Measurements from ENCODE around the gene PLOD1. TPM values are rescaled to one million over a fixed set of nuclear protein-coding genes. Genes with fewer than 3 reads are reported as not detected.

PLOD1 gene
- total RNA-seq, 1 donor from 2014 or later = 76.8 TPM

GRCh38 chr1:11981378-11982009 lies 47.0 kb downstream of the PLOD1 start:
- Histone ChIP-seq H3K4me1 (peaks cover 24% of the 10 kb centered on the region), H3K36me3 (peaks cover 39% of the 10 kb centered on the region), H3K9me3 (no peaks in the 10 kb centered on the region), H3K4me3 (peak overlapping the region; percentile 100), H3K27ac (no peak overlapping the region), H3K27me3 (no peaks in the 10 kb centered on the region)
- TF ChIP-seq, protein P1, sequence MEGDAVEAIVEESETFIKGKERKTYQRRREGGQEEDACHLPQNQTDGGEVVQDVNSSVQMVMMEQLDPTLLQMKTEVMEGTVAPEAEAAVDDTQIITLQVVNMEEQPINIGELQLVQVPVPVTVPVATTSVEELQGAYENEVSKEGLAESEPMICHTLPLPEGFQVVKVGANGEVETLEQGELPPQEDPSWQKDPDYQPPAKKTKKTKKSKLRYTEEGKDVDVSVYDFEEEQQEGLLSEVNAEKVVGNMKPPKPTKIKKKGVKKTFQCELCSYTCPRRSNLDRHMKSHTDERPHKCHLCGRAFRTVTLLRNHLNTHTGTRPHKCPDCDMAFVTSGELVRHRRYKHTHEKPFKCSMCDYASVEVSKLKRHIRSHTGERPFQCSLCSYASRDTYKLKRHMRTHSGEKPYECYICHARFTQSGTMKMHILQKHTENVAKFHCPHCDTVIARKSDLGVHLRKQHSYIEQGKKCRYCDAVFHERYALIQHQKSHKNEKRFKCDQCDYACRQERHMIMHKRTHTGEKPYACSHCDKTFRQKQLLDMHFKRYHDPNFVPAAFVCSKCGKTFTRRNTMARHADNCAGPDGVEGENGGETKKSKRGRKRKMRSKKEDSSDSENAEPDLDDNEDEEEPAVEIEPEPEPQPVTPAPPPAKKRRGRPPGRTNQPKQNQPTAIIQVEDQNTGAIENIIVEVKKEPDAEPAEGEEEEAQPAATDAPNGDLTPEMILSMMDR (IDR thresholded peaks at IDR 0.05) = no peak
- no peak for ATAC-seq
- no peak for DNase-seq
- intact Hi-C loops (cut with DNase I) = no loop called here

GRCh38 chr1:11982010-11982392 lies 47.5 kb downstream of the PLOD1 start:
- Histone ChIP-seq H3K9me3 (no peaks in the 10 kb centered on the region), H3K27ac (no peak overlapping the region), H3K36me3 (peaks cover 39% of the 10 kb centered on the region), H3K27me3 (no peaks in the 10 kb centered on the region), H3K4me3 (no peak overlapping the region), H3K4me1 (peaks cover 24% of the 10 kb centered on the region)
- no peak for DNase-seq
- ATAC-seq = no peak
- intact Hi-C loops (cut with DNase I) = no loop called here
- TF ChIP-seq, protein P1 (IDR thresholded peaks at IDR 0.05) = no peak

GRCh38 chr1:11984121-11984520 lies 49.6 kb downstream of the PLOD1 start:
- Histone ChIP-seq H3K9me3 (no peaks in the 10 kb centered on the region), H3K27ac (no peak overlapping the region), H3K27me3 (no peaks in the 10 kb centered on the region), H3K36me3 (peaks cover 43% of the 10 kb centered on the region), H3K4me1 (peaks cover 19% of the 10 kb centered on the region), H3K4me3 (no peak overlapping the region)
- ATAC-seq (no peak), DNase-seq (no peak)
- TF ChIP-seq, protein P1 (IDR thresholded peaks at IDR 0.05) = no peak
- intact Hi-C loops (cut with DNase I) = no loop called here

DNA sequence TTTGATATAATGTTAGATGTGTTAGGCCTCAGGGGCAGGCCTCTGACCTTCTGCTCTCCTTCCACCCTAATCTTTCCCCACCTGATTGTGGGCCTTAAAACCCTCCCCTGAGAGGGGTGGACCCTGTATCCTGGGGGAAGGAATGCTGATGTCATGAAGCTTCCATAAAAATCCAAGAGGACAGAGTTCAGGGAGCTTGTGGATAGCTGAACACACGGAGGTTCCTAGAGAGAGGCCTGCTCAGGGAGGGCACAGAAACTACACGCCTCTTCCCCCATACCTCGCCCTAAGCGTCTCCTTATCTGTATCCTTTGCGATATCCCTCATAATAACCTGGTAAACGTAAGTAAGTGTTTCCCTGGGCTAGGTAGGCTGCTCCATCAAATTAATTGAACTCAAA lies 50.1 kb downstream of the PLOD1 start:
- intact Hi-C loops (cut with DNase I) = no loop called here
- no peak overlapping the region for H3K27ac ChIP-seq
- H3K36me3 ChIP-seq = peaks cover 48% of the 10 kb centered on the region
- H3K4me1 ChIP-seq = peaks cover 15% of the 10 kb centered on the region
- H3K9me3 ChIP-seq = no peaks in the 10 kb centered on the region
- H3K4me3 ChIP-seq = no peak overlapping the region
- H3K27me3 ChIP-seq = no peaks in the 10 kb centered on the region
- TF ChIP-seq, protein P1 (IDR thresholded peaks at IDR 0.05) = no peak
- no peak for DNase-seq
- ATAC-seq = no peak

DNA sequence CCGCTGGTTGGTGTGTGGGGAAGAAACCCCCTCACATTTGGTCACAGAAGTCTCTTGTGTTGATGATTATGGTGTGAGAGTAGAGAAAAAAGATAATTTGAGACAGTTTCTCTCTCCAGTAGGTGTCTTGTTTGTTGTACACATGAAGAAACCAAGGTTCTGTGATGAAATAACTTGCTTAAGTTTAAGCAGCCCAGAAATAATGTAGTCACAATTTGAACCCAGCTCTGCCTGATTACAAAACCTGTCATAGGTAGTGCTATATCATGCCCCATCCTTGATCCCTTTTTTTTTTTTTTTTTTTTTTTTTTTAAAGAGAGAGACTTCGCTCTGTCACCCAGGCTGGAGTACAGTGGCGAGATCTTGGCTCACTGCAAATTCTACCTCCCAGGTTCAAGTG lies 50.7 kb downstream of the PLOD1 start:
- intact Hi-C loops (cut with DNase I) = no loop called here
- peak overlapping the region; percentile 51 for H3K27ac ChIP-seq
- DNase-seq (no peak), ATAC-seq (no peak)
- H3K4me1 ChIP-seq = peaks cover 14% of the 10 kb centered on the region
- H3K4me3 ChIP-seq = no peak overlapping the region
- H3K9me3 ChIP-seq = no peaks in the 10 kb centered on the region
- TF ChIP-seq, protein P1 (IDR thresholded peaks at IDR 0.05) = no peak
- H3K27me3 ChIP-seq = no peaks in the 10 kb centered on the region
- peaks cover 53% of the 10 kb centered on the region for H3K36me3 ChIP-seq

DNA sequence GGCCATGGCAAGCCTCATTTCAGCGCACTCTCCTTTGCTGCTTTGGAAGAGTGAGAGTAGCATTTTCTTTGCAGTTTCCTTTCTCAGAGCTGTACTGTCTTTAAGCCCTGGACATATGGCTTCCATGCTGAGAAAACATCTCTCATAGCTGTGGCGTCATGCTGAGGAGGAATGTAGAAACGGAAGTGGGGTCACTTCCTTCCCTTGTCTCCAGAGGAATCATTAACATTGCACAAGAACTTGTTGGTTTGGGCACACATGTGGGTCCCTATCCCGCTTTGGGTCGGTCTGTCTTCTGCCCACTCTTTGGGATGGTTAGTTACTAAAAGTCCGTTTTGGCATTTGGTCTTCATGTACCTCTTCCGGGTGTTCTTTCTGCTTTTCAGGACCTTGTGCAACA lies 51.3 kb downstream of the PLOD1 start:
- Histone ChIP-seq H3K4me1 (peaks cover 12% of the 10 kb centered on the region), H3K9me3 (no peaks in the 10 kb centered on the region), H3K36me3 (peaks cover 60% of the 10 kb centered on the region), H3K4me3 (no peak overlapping the region), H3K27ac (peak overlapping the region; percentile 51), H3K27me3 (no peaks in the 10 kb centered on the region)
- DNase-seq (no peak), ATAC-seq (peak; percentile 46)
- intact Hi-C loops (cut with DNase I) = no loop called here
- TF ChIP-seq, protein P1 (IDR thresholded peaks at IDR 0.05) = no peak

All from upper lobe of right lung (tissue), 1 donor.